Measurements from ENCODE around the gene MBLAC2.

- TF ChIP-seq POLR2A (IDR thresholded peaks at IDR 0.05), result no peak
- TF ChIP-seq CTCF (IDR thresholded peaks at IDR 0.05), result no peak
Measured at GRCh38 chr5:90475436-90475980, 937 bp upstream of the MBLAC2 start.
